ENCODE results near the gene ISY1.

ISY1 gene

GRCh38 chr3:129122412-129123011 lies 38.4 kb downstream of the ISY1 start:
- Histone ChIP-seq H4K20me1 (ENCODE audit: control insufficient read depth, insufficient read depth, low read depth, low read length) (peaks cover 5% of the 10 kb centered on the region; the same call in 1 of the 2 replicates), H3K9me3 (ENCODE audit: control insufficient read depth, insufficient read depth, low read length) (no peaks in the 10 kb centered on the region), H3K4me2 (ENCODE audit: low read length) (peak overlapping the region; percentile 69), H3K27me3 (ENCODE audit: control insufficient read depth, low read length) (no peaks in the 10 kb centered on the region), H3K27ac (ENCODE audit: low read depth, low read length) (no peak overlapping the region), H3K4me3 (ENCODE audit: low read length) (peak overlapping the region; percentile 78), H3K9me2 (replicated peaks; ENCODE audit: control insufficient read depth, low read length) (no peaks in the 10 kb centered on the region), H3K79me2 (ENCODE audit: control insufficient read depth, low read length) (peaks cover 5% of the 10 kb centered on the region; the same call in 1 of the 2 replicates), H3F3A (ENCODE audit: control insufficient read depth, insufficient read depth) (peaks cover 17% of the 10 kb centered on the region), H3K36me3 (ENCODE audit: control insufficient read depth, low read length) (no peaks in the 10 kb centered on the region), H3K4me1 (ENCODE audit: control insufficient read depth, low read length) (peaks cover 33% of the 10 kb centered on the region)
- TF ChIP-seq CTCF (IDR thresholded peaks at IDR 0.05; ENCODE audit: low read depth, low read length, poor library complexity, severe bottlenecking) (no peak), EZH2phosphoT487 (IDR thresholded peaks at IDR 0.05; ENCODE audit: borderline replicate concordance, low read length) (no peak)

GRCh38 chr3:129121792-129122411 lies 39.0 kb downstream of the ISY1 start, which contains the start of gene RAB43:
Gene RAB43 (minus strand): TSS chr3:129121804. CDS start chr3:129121489, 315 bp downstream.
- Histone ChIP-seq H3K4me2 (ENCODE audit: low read length) (peak within 1 kb of the TSS; percentile 97), H4K20me1 (ENCODE audit: control insufficient read depth, insufficient read depth, low read depth, low read length) (peaks cover 5% of the 10 kb centered on the region; the same call in 1 of the 2 replicates), H3F3A (ENCODE audit: control insufficient read depth, insufficient read depth) (peaks cover 17% of the 10 kb centered on the region), H3K79me2 (ENCODE audit: control insufficient read depth, low read length) (peaks cover 5% of the 10 kb centered on the region; the same call in 1 of the 2 replicates), H3K4me3 (ENCODE audit: low read length) (peak within 1 kb of the TSS; percentile 87), H3K9me2 (replicated peaks; ENCODE audit: control insufficient read depth, low read length) (no peaks in the 10 kb centered on the region), H3K27ac (ENCODE audit: low read depth, low read length) (peak within 1 kb of the TSS; percentile 59), H3K4me1 (ENCODE audit: control insufficient read depth, low read length) (peaks cover 33% of the 10 kb centered on the region), H3K27me3 (ENCODE audit: control insufficient read depth, low read length) (no peaks in the 10 kb centered on the region), H3K9me3 (ENCODE audit: control insufficient read depth, insufficient read depth, low read length) (no peaks in the 10 kb centered on the region), H3K36me3 (ENCODE audit: control insufficient read depth, low read length) (no peaks in the 10 kb centered on the region)
- TF ChIP-seq CTCF (IDR thresholded peaks at IDR 0.05; ENCODE audit: low read depth, low read length, poor library complexity, severe bottlenecking) (no peak), EZH2phosphoT487 (IDR thresholded peaks at IDR 0.05; ENCODE audit: borderline replicate concordance, low read length) (no peak)

GRCh38 chr3:129121016-129121791 lies 39.7 kb downstream of the ISY1 start:
- Histone ChIP-seq H3K36me3 (ENCODE audit: control insufficient read depth, low read length) (no peaks in the 10 kb centered on the region), H3K9me2 (replicated peaks; ENCODE audit: control insufficient read depth, low read length) (no peaks in the 10 kb centered on the region), H3K4me2 (ENCODE audit: low read length) (peak overlapping the region; percentile 97), H3K4me3 (ENCODE audit: low read length) (peak overlapping the region; percentile 87), H3K27me3 (ENCODE audit: control insufficient read depth, low read length) (no peaks in the 10 kb centered on the region), H3K4me1 (ENCODE audit: control insufficient read depth, low read length) (peaks cover 38% of the 10 kb centered on the region), H4K20me1 (ENCODE audit: control insufficient read depth, insufficient read depth, low read depth, low read length) (peaks cover 5% of the 10 kb centered on the region; the same call in 1 of the 2 replicates), H3K27ac (ENCODE audit: low read depth, low read length) (peak overlapping the region; percentile 59), H3K9me3 (ENCODE audit: control insufficient read depth, insufficient read depth, low read length) (no peaks in the 10 kb centered on the region), H3K79me2 (ENCODE audit: control insufficient read depth, low read length) (peaks cover 5% of the 10 kb centered on the region; the same call in 1 of the 2 replicates), H3F3A (ENCODE audit: control insufficient read depth, insufficient read depth) (peaks cover 17% of the 10 kb centered on the region)
- TF ChIP-seq EZH2phosphoT487 (IDR thresholded peaks at IDR 0.05; ENCODE audit: borderline replicate concordance, low read length): no peak
- TF ChIP-seq CTCF (IDR thresholded peaks at IDR 0.05; ENCODE audit: low read depth, low read length, poor library complexity, severe bottlenecking): no peak

Measured in DOHH2 (cell line).